Measurements from ENCODE around the gene TNFAIP6. TPM values are rescaled to one million over a fixed set of nuclear protein-coding genes. Genes with fewer than 3 reads are reported as not detected.

Gene TNFAIP6
- total RNA-seq, 1 experiment from 2014 or later, result not detected

GRCh38 chr2:151359768-151360461 is 2.5 kb downstream of the TNFAIP6 start:
- no peak for DNase-seq (ENCODE audit: low spot score)

DNA sequence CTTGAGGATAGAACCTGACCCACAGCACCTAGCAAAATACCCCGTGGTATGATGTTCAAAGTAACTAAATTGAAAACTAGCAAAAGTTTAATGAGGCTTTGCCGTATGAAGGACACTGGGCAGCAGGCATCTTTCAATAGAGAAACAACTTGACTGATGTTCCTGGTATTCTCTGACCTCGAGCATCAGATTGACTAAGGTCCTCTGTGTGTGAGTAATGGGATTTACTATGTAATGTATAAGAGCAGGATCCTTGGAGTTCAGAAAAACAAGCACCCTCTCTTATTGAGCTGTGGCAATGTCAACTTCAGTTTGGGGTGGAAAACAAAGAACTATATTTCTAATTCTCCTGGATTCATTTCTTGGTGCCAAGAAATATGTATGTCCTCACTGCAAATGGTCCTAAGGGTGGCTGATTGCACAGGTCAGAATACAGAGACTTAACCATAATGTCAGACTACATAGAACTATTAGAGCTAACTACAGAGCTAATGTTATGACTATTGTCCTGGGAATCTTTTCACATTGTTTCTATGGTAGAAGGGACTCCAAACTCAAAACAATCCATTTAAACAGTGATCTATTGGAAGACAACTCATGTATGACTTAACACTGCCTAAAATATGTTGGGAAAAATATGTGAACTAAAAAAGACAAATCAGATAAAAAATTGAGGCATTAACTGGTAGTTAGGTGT is 4.4 kb downstream of the TNFAIP6 start:
- no peak for DNase-seq (ENCODE audit: low spot score)

DNA sequence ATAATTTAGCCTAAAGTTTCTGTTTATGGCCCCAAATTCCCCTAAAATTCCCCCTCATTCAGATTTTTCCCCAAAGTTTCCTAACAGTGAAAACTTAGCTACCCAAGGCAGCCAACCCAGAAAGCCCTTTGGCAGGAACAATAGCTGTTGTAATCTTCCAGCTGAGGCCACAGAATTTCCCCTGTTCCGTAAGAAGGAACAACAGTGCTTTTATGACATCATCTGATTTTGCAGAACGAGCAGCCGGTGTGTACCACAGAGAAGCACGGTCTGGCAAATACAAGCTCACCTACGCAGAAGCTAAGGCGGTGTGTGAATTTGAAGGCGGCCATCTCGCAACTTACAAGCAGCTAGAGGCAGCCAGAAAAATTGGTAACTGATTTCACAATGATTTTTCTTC is 6.3 kb downstream of the TNFAIP6 start:
- DNase-seq (ENCODE audit: low spot score), result no peak

DNA sequence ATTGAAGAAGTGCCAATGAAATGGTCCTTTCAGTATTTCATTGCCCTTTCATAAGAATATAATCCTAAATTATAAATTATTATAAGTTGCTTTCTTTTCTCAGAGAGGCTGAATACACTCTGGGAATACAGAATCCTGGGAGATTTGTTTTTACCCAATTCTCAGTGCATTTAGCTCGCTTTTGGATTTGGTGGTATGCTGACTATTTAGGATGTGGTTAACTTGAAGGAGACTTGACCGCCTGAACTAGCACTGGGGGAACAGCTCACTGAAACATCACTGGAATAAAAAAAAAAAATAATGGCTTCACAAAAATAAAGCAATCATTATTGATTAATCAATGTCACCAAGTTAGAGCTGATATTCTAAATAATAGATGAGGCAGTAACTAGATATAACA is 10.2 kb downstream of the TNFAIP6 start:
- no peak for DNase-seq (ENCODE audit: low spot score)

DNA sequence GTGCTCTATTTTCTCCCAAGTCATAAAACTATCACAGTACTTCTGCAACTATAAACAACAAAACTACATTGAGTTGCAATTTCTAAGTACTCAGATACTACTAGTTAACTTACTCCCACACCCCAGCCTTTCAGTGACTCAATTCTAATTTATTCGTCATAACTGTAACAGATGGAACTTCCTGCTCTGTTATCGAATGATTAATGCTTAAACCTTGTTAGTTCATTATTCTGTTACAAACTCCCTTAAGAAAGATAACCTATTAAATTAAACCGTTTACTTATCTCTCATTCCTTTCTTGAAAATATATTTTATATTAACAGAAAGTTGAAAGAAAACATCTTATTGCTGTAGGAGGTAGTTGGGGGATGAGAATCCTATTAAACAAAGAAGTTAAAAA is 17.0 kb downstream of the TNFAIP6 start:
- DNase-seq (ENCODE audit: low spot score), result no peak

- no peak for DNase-seq (ENCODE audit: low spot score)
These were observed 21.8 kb downstream of the TNFAIP6 start for GRCh38 chr2:151379169-151379568.

GRCh38 chr2:151380580-151381235 is 23.3 kb downstream of the TNFAIP6 start:
- DNase-seq (ENCODE audit: low spot score), result no peak

DNA sequence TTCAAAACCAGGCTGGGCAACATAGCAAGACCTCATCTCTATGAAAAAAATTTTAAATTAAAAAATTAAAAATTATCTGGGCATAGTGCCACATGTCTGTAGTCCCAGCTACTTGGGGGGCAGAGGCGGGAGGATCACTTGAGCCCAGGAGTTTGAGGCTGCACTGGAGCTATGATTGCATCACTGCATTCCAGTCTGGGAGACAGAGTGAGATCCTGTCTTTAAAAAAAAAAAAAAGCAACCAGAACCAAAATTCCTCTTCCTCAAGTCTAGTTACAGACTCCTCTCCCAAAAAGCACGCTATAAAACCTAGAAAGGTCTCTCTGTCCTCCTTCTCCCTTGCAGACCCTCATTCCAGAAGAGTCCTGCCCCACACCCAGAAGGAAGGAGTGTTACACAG is 23.9 kb downstream of the TNFAIP6 start:
- DNase-seq (ENCODE audit: low spot score), result no peak

GRCh38 chr2:151388011-151388410 is 30.6 kb downstream of the TNFAIP6 start:
- DNase-seq (ENCODE audit: low spot score), result no peak

GRCh38 chr2:151391436-151391835 is 34.0 kb downstream of the TNFAIP6 start:
- no peak for DNase-seq (ENCODE audit: low spot score)

DNA sequence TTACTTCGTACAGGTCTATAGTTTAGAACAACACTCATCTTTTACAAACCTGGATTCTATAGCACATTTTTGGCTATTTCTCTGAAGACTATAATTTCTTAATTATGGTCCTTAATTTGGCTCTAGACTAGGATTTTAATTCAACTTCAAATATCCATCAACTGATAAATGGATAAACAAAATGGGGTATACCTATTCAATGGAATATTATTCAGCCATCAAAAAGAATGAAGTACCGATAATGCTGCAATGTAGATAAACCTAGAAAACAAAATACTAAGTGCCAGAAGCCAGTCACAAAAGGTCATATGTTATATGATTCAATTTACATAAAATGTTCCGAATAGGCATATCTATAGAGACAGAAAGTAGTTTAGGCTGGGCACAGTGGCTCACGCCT is 37.1 kb downstream of the TNFAIP6 start:
- no peak for DNase-seq (ENCODE audit: low spot score)

DNA sequence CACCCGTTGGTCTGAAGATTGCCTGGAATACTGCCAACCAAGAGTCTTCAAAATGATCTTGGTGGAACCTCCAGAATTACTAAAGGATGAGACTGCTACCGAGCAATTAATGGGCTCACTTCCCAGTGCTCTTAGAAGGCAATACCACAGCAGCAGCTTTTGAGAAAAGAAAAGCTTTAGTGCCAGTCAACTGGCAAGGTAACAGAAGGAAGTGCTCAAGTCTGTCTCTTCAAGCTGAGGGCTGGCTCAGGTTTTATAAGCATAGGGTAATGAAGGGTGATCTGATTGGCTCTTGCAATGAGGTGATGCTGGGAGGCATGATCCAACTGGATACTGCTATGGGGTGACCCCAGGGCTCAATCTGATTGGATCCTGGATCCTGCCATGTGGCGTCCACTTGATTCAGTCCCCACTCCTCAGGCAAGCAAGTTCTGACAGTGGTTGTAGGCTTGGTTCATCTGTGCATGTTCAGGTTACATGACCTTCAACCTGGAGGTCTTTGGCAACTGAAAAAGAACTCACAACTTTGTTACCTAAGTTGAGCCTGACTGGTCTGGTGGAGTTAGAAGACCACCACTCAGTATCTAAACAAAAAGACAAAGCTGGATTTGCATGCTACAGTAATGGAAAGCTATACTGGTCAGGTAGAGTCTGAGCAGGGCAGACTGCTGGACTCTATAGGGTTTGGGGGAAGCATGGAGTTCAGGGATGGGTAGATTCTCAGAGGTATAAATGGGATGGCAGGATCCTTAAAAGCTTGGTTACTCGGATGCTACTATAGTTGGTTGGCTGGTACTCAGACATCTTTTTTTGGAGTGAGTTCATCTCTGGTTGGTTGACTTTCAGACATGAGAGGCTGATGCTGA is 38.4 kb downstream of the TNFAIP6 start:
- no peak for DNase-seq (ENCODE audit: low spot score)

DNA sequence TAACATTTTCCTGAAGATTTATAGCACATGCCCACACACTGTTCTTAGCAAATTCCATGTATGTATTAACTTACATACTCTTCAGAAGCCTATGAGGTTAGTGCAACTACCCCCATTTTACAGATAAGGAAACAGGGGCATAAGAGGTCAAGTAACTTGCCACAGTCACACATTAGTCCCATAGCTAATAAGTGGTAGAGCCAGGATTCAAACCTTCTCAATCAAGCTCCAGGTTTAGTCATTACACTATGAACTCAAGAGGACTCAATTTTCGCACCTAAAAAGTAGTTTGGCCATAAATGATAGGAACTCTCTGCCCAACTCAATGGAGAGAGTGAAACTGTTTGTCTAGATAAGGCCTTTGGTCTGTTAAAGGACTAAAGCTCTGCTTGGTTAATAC is 42.6 kb downstream of the TNFAIP6 start:
- DNase-seq (ENCODE audit: low spot score), result no peak

- DNase-seq (ENCODE audit: low spot score), result no peak
These were observed 43.8 kb downstream of the TNFAIP6 start for GRCh38 chr2:151401149-151401548.

GRCh38 chr2:151403914-151404313 is 46.5 kb downstream of the TNFAIP6 start:
- DNase-seq (ENCODE audit: low spot score), result no peak

DNA sequence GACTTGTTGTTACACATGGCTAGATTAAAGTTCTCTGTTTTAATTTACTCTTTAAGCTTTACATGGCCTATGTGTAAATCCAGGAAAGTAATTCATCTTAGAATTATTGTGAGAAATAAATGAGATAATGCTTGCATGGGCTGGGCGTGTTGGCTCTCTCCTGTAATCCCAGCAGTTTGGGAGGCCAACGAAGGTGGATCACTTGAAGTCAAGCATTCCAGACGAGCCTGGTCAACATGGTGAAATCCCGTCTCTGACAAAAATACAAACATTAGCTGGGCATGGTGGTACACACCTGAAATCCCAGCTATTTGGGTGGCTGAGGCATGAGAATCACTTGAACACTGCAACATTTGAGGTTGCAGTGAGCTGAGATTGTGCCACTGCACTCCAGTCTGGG is 48.0 kb downstream of the TNFAIP6 start:
- DNase-seq (ENCODE audit: low spot score), result no peak

DNA sequence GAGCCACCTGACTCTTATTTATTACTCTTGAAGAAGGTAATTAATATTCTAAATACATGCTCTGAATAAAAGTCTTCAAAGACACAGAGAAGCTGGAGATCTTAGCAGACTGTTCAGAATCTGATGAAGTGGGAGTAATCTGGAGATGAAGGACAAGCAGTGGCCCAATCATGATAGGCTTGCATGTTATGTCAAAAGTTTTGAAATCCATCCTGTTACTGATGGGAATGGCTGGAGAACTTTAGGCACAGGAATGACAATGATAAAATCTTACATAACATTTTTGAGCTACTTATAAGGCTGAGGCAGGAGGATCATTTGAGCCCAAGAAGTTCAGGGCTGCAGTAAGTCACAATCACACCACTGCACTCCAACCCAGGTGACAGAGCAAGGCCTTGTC is 49.9 kb downstream of the TNFAIP6 start:
- DNase-seq (ENCODE audit: low spot score), result no peak

GRCh38 chr2:151408788-151409600 is 51.6 kb downstream of the TNFAIP6 start:
- no peak for DNase-seq (ENCODE audit: low spot score)

DNA sequence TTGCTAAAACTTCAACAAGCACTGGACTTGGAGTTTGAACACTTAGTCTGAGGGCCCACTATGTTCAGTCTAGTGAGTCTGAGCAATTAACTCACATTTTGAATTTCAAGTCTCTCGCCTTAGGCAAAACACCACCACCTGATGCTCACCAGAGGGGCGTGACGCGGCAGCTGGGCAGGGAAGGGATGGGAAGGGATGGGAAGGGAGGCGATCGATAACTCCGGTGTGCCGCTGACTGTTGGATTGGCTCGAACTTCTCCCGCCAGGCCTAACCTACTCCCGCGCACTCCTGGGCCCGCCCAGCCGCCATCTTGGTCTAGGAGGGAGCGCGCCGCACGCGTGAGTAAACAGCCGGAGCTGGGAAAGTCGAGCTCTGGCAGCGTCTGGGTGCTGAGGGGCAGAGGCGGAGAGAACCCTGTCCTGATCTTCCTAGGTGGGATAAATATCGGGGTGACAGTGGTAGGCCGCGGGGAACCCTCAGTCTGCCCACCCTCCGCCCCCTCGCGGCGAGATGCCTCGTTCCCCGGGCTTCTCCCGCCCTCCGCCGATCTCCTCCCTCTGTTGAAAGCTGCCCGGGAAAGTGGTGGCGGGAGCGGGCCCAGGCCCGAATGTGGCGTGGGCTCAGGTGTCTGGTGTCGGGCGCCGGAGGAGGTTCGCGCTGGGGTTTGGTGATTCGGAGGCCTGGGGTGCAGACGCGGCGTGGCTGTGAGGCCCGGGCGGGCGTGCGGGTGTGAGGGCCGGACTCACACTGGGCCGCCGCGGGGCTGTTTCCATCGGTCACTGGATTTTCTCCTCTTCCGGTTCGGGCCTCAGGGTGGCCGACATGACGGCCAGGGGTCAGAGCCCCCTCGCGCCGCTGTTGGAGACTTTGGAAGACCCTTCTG is 52.5 kb downstream of the TNFAIP6 start, which contains the start of gene RIF1:
RIF1 (plus strand) TSS at position 302 of the 884 bp plus-strand sequence; CDS start at position 824, 522 bp downstream.
- peak; percentile 96 for DNase-seq (ENCODE audit: low spot score)

DNA sequence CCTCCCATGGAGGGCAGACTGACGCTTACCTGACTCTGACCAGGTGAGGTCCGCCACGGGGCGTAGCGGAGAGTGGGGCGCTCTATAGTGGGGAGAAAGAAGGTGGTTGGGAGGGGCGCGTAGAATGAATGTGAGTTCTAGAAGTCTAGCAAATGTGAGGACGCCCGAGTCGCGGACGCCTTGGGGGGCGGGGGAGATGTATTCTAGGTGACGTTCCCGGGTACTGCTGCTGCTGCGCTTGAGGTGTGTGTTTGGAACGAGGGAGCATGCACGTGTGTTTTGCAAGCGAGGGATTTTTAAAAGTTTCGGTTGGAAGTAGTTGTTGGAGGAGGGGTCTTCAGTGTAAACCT is 53.1 kb downstream of the TNFAIP6 start:
- peak; percentile 53 for DNase-seq (ENCODE audit: low spot score)
